WTC11 (cell line): Measurements from ENCODE around the gene SRCIN1.
"Not testable (repeated sequence)": the region's sequence is repeated elsewhere in the genome, so short reads cannot be mapped to it uniquely, and the experiment has no call there.

Experiments
- ATF1 ChIP-seq: sonication (generic); formaldehyde crosslinking; IDR thresholded peaks from 2 replicates; pipeline ENCODE4 v1.8.1; 2023; ENCODE audit warnings: mild to moderate bottlenecking, moderate library complexity, missing genetic modification reagents
- ELF4 ChIP-seq: sonication (generic); formaldehyde crosslinking; IDR thresholded peaks from 2 replicates; pipeline ENCODE4 v1.8.1; 2022; ENCODE audit warnings: low read depth, mild to moderate bottlenecking, moderate library complexity, missing genetic modification reagents
- ESRRA ChIP-seq: sonication (generic); formaldehyde crosslinking; IDR thresholded peaks from 2 replicates; pipeline ENCODE4 v1.8.1; 2022; ENCODE audit warnings: mild to moderate bottlenecking, missing genetic modification reagents, borderline replicate concordance
- ETV6 ChIP-seq: sonication (generic); formaldehyde crosslinking; IDR thresholded peaks from 2 replicates; pipeline ENCODE4 v1.8.1; 2022; ENCODE audit warnings: mild to moderate bottlenecking, missing genetic modification reagents
- FOXK1 ChIP-seq: sonication (generic); formaldehyde crosslinking; IDR thresholded peaks from 2 replicates; pipeline ENCODE4 v1.8.0; 2022; ENCODE audit warnings: mild to moderate bottlenecking, moderate library complexity, missing genetic modification reagents
- JUN ChIP-seq: sonication (generic); formaldehyde crosslinking; IDR thresholded peaks from 2 replicates; pipeline ENCODE4 v1.8.0; 2023; ENCODE audit warnings: mild to moderate bottlenecking, missing genetic modification reagents
- SMAD3 ChIP-seq: sonication (generic); formaldehyde crosslinking; IDR thresholded peaks from 2 replicates; pipeline ENCODE4 v1.8.0; 2022; ENCODE audit warnings: missing genetic modification reagents, mild to moderate bottlenecking, borderline replicate concordance
- SP1 ChIP-seq: sonication (generic); formaldehyde crosslinking; conservative IDR thresholded peaks from 2 replicates; pipeline ENCODE4 v1.8.1; 2022; ENCODE audit warnings: missing genetic modification reagents
- ZNF317 ChIP-seq: sonication (generic); formaldehyde crosslinking; IDR thresholded peaks from 2 replicates; pipeline ENCODE4 v1.8.1; 2023; ENCODE audit warnings: low read depth, mild to moderate bottlenecking, moderate library complexity, missing genetic modification reagents, borderline replicate concordance
- ZNF423 ChIP-seq: fragments of 250-450 bp; sonication (Bioruptor Pico); IDR thresholded peaks from 2 replicates; pipeline ENCODE4 v2.1.2; 2022; ENCODE audit warnings: mild to moderate bottlenecking, moderate library complexity
- TF ChIP-seq, protein P1 (sequence below): fragments of 200-600 bp; IDR thresholded peaks from 2 replicates; pipeline ENCODE4 v1.8.0; 2022; ENCODE audit warnings: antibody characterized with exemption
- TF ChIP-seq, protein P2 (sequence below): sonication (generic); formaldehyde crosslinking; IDR thresholded peaks from 2 replicates; pipeline ENCODE4 v1.8.0; 2022; ENCODE audit warnings: mild to moderate bottlenecking, missing genetic modification reagents
- TF ChIP-seq, protein P3 (sequence below): sonication (generic); formaldehyde crosslinking; IDR thresholded peaks from 2 replicates; pipeline ENCODE4 v1.8.1; 2022; ENCODE audit warnings: mild to moderate bottlenecking, missing genetic modification reagents, moderate library complexity, borderline replicate concordance

DNA sequence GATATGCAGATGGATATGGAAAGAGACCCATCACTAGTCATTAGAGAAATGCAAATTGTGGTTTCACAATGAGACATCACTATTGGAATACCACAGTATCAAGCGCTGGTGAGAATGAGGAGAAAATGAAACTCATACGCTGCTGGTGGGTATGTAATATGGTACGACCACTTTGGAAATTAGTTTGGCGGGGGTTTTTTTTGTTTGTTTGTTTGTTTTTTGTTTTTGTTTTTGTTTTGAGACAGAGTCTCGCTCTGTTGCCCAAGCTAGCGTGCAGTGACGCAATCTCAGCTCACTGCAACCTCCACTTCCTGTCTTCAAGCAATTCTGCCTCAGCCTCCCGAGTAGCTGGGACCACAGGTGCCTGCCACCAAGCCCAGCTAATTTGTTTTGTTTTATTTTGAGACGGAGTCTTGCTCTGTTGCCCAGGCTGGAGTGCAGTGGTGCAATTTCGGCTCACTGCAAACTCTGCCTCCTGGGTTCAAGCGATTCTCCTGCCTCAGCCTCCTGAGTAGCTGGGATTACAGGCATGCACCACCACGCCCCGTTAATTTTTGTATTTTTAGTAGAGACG lies 19.1 kb upstream of the SRCIN1 start:
- TF ChIP-seq ELF4; FOXK1 (CRISPR knock-in tag); SP1; ESRRA; ETV6; ATF1 (CRISPR knock-in tag); ZNF317; SMAD3; ZNF423; JUN (CRISPR knock-in tag): not testable (repeated sequence)
- TF ChIP-seq, protein P1, sequence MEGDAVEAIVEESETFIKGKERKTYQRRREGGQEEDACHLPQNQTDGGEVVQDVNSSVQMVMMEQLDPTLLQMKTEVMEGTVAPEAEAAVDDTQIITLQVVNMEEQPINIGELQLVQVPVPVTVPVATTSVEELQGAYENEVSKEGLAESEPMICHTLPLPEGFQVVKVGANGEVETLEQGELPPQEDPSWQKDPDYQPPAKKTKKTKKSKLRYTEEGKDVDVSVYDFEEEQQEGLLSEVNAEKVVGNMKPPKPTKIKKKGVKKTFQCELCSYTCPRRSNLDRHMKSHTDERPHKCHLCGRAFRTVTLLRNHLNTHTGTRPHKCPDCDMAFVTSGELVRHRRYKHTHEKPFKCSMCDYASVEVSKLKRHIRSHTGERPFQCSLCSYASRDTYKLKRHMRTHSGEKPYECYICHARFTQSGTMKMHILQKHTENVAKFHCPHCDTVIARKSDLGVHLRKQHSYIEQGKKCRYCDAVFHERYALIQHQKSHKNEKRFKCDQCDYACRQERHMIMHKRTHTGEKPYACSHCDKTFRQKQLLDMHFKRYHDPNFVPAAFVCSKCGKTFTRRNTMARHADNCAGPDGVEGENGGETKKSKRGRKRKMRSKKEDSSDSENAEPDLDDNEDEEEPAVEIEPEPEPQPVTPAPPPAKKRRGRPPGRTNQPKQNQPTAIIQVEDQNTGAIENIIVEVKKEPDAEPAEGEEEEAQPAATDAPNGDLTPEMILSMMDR: not testable (repeated sequence)
- TF ChIP-seq, protein P2, sequence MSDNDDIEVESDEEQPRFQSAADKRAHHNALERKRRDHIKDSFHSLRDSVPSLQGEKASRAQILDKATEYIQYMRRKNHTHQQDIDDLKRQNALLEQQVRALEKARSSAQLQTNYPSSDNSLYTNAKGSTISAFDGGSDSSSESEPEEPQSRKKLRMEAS (CRISPR knock-in tag): not testable (repeated sequence)
- TF ChIP-seq, protein P3, sequence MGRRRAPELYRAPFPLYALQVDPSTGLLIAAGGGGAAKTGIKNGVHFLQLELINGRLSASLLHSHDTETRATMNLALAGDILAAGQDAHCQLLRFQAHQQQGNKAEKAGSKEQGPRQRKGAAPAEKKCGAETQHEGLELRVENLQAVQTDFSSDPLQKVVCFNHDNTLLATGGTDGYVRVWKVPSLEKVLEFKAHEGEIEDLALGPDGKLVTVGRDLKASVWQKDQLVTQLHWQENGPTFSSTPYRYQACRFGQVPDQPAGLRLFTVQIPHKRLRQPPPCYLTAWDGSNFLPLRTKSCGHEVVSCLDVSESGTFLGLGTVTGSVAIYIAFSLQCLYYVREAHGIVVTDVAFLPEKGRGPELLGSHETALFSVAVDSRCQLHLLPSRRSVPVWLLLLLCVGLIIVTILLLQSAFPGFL (CRISPR knock-in tag): not testable (repeated sequence)
